DMS153 treated with DMSO at 0.1 percent for 48 hours (cell line): ENCODE results near the gene MBD4.
A peak's percentile ranks its signal among the peaks of the same experiment; 100 is the strongest.
"Not testable (repeated sequence)": the region's sequence is repeated elsewhere in the genome, so short reads cannot be mapped to it uniquely, and the experiment has no call there.

Experiments used
- DNase-seq: peaks from one replicate; lab custom pipeline; 2025; ENCODE audit not compliant: unreplicated experiment; lab: John Stamatoyannopoulos, UW

The MBD4 gene

DNA sequence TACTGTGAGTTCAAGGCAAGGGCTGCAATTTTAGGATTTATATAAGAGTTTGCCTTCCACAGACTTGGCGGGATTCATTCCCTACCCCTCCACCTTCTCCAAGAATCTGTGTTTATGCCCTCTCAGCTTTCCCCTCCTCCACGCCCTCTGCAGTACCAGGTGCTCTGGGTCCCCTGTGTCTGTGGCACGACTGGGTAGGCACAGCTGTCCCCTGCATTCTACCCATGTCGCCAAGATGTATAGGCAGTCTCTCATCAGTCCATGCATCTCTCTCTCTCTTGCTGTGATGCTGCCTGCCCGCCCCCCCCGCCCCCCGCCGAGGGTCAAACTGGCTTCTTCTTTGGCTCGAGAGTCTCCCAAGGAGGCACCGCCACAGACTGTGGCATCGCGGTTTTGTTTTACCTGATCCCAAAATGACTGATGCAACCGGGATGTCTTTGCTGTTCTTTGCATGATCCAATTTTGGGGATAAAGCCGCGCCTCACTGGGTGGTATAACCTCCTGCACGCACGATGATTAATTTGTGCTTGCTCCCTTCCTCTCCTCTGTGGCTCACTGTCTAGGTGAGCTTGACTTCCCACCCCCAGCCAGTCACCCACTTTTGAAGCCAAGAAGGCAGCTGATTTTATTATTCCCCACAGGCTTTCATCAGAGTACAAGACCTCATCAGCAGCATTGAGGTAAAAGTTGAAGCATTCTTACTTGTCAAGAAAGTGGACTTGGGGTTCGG is 55.0 kb downstream of the MBD4 start:
- no peak for DNase-seq

DNA sequence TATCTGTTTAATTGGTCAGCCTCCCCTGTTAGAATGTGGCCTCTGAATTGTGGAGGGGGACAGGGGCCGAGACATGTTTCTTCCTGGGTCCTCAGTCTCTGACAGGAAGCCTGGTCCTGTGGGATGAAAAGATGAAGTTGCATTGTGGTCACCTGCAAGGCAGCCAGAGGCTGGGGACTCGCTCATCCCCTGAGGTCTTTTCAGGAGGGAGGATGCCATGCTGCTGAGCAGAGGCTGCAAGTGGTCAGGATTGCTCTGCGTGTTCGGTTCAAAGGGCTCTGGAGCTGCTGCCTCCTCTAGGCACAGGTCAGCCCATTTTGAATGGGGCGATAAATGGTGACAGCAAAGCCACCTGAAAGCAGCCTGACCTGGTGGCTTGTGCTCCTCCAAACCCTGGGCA is 55.6 kb downstream of the MBD4 start:
- DNase-seq: not testable (repeated sequence)

DNA sequence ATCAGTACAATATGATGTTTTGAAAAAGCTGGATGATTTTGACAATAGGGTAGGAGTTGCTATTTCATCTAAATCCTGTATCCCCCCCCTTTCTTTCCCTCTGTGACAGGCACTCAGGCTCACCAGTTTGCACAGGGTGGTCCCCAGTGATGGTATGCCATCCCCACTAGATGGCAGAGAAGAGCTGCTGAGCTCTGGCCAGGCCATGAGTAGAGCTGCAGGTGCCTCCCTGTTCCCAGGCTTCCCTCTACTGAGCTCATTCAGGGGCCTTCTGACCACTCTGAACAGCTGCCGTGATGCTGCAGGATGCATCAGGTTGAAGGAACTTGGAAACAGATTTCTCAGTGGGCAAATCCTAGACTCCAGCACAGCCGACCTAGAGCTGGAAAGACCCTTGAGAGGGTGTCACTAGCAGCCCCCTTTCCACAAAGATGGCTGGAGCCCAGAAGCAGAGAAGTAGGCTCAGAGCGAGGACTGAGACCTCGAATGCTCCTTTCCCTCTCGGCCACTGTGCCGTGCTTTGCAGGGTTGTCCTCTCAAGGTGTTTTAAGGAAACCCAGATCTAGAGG is 56.4 kb downstream of the MBD4 start:
- DNase-seq: peak; percentile 33

DNA sequence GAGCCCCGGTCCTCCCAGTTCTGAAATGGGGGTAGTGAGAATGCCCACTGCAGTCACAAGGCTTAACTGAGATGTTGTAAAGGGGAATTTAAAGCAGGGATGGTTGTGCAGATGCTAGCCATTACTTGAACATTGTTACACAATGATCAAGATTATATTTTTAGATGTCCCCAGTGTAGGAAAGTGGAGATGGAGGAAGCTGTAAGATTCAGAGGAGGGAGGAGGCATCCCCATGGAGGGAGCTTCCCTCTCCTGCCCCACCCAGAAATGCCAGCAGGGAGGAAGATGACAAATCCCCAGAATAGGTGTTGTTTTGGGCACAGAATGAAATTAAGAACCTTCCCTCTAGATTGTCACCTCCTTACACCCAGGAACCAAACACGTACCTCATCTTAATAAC is 57.4 kb downstream of the MBD4 start:
- no peak for DNase-seq
